NCI-H748 (cell line): Measurements from ENCODE around the gene CFAP74.

Source experiments
- DNase-seq: peaks from one replicate; lab custom pipeline; 2025; ENCODE audit not compliant: unreplicated experiment; lab: John Stamatoyannopoulos, UW

CFAP74 gene

DNA sequence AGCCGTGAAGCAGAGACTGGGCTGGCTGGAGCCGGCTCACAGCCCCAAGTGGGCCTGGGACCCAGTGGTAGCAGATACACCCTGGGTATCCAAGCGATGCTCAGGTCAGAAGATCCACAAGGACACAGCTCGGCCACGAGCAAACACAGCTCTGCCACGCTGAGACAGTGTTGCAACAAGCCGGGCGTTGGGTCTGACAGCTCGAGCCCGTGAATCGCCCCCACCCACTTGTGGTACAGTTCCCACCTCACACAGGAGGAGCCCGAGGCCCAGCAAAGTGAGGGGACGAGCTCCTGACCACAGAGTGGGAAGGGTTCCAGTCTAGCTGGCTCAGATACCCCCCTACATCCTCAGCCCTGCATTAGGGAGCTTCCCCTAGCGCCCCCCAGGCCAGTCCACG lies 37.7 kb upstream of the CFAP74 start:
- no peak for DNase-seq

DNA sequence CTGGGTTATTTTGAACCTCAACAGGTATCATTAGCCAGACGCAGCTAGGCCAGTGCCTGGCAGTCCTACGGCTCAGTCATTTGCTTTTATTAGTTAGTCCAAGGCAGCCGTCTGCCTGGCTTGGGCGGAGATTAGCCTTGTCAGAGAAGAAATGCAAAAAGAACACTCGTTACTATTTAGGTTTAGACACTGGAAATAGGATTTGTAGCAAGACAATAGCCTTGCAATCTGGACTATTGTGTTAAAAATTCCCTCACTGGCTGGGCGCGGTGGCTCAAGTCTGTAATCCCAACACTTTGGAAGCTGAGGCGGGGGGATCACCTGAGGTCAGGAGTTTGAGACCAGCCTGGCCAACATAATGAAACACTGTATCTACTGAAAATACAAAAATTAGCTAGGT lies 35.7 kb upstream of the CFAP74 start:
- DNase-seq: no peak

DNA sequence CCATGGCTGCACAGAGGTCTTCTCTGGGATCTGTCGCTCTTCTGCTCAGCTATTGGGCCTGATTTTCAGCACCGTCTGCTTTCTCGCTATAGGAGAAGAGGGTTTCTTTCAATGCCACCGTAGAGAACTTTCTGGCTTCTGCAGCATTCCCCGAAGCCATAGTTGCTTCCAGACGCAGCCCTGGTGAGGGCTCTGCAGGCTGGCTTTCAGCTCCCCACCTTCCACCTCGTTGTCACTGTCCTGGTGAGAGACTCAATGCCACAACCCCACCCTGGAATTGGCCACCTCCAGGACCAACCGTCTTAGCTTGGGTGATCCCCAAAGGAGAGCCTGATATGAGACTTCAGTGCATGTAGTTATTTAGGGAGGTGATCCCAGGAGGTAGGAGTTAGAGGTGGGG lies 34.6 kb upstream of the CFAP74 start:
- DNase-seq: no peak

DNA sequence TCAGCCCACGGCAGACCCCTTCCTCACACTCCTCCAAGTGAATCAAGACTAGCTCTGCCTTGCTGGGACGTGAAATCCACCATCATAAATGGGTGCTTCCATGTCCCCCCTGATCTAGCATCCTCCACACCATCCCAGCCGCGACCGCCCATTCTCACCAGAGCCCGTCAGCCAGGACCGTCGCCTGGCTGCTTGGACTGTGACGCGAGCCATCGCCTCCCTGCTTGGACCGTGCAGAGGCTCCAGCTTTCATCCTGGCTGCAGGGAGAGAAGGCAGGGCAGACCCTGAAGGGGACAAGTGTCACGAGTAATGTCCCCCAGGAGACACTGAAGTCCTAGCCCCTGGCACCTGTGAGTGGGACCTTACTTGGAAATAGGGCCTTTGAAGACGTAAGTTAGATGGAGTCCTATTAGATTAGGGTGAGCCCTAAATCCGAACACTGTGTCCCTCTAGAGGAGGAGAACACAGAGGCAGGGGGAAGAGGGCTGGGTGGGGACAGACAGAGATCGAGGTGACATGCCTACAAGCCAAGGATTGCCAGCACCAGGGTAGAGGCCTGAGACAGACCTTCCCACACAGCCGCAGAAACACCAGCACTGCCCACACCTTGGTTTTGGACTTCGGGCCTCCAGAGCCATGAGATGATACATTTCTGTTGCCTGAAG lies 33.9 kb upstream of the CFAP74 start:
- DNase-seq: no peak

DNA sequence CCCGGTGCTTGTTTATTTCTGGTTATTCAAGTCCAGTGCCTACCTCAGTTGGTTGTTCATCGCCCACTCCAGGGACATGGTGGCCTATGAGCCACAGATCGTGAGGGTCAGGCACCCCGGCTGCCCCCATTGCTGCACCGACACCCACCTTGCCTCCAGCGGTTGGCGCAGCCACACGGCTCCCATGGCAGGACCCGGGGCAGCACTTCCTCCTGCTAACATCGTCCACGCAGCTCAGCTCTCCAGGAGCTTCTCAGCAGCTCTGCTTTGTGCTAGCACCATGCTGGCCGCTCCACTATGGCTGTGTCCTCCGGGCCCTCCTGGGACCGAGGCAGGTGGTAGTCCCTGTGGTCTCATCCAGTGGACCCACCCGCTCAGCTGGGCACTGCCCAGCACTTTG lies 32.7 kb upstream of the CFAP74 start:
- DNase-seq: no peak

DNA sequence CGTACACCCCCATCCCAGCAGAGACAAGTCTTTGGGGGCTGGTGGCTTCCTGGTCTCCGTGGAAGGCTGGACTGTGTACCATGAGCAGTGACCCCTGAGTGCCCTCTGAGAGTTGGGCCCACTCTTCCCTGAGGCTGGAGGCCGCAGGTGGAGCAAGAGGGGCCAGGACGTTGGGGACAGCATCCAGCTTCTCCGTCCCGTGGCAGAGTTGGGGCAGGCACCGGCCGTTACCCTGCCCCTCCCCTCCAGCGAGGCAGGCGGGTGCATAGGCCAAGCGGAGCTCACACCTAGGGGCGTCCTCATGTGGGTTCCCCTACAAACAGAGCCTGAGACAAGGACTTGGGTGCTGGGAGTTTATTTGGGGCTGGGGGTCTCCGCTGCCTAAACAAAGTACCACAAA lies 29.6 kb upstream of the CFAP74 start:
- DNase-seq: no peak

DNA sequence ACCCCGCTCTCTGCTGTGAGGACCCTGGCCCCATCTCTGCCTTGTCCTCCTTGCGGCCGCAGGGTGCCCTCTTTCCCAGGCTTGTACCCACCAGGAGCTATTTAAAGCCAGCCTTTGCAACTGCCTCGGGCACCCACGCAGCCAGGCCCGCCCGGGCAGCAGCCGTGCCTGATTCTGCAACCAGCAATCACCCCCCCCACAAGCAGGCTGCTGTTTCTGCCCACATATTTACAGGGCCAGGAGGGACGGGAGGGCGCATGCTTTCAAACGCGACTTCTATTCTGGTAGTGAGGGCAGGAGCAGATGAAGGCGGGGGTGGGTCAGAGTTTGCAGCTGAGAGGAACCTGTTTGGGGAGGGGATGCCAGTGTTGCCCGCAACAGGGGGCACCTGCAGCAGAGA lies 29.2 kb upstream of the CFAP74 start:
- DNase-seq: no peak

DNA sequence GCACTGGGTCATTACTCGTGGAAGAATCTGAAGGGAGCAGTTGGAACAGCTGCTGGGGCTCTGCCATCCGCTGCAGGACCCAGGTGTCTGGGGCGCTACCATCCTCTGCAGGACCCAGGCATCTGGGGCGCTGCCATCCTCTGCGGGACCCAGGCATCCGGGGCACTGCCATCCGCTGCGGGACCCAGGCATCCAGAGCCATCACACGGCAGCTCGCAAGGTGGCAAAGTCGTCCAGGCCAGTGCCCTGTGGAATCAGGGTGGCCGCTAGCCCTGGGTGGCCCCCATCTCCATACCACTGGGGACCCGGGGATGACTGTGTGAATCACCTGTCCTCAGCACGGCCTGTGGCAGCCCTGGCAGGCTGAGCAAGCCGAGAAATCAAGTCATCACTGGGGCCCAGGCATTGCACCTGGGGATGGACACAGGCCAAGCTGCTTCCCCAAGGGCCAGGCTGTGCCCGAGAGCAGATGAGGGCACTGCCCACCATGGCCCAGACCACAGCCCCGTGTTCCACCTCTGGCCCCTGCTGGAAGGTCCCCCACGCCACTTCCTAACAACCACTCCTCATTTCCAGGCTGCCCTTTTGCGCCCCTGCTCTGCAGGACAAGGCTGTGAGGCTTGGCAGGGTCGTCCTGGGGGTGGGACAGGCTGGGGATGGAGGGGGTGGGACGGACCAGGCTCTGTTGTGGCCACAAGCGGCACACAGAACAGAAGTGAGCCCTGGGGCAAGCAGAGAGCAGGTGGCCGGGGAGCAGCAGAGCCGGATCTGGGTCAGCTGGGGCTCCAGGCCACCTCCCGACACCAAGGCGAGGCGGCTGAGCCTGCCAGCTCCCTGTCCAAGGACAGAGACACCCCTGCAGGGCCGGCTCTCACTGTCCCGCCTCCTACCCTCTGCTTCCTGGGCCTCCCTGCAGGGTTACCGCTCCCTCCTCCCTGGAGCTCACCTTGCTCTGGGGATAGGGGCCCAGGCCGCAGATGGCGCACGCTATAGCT lies 28.3 kb upstream of the CFAP74 start:
- no peak for DNase-seq

DNA sequence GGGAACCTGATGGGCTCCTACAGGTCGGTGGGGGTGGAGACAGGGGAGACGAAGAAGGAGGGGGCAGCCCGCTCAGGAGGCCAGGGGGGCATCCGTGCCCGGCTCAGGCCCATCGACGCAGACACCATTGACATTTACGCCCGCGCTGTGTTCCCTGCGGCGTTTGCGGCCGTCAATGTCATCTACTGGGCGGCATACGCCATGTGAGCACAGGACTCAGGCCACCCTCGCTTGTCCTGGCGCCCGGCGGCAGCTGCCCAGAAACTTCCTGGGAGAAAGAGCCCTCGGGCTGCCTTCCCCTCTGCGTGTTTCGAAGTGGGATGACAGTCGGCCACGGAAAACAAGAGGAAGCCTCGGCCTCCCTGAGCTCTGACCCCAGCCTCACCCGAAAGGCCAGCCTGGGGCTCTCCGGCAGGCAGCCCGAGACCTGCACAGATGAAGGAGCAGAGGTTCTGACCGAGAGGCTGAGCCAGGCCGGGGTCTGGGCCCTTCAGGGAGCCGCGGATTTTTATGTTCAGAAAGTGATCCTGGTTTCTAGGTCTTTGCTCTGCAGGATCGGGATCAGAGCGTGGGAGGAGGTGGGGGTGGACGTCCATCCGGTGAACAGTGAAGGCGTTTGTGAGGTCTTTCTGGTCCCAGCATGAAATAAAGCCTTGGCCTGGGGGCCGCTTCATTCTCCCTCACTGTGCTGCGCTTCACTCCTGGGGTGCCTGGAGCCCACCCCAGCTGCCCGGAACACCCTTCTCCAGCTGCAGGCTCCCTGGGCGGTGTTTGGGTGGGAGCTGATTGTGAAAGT lies 26.7 kb upstream of the CFAP74 start:
- DNase-seq: no peak

DNA sequence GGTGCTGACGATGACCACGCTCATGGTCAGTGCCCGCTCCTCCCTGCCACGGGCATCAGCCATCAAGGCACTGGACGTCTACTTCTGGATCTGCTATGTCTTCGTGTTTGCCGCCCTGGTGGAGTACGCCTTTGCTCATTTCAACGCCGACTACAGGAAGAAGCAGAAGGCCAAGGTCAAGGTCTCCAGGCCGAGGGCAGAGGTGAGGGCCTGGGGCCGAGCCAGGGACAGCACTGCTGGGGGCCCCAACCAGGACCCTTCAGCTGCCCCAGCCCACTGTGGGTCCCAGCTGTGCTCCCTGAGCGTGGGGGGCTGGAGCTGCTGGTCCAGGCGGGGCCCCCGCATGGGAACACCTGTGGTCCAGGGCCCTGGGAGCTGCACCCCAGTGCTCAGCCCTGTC lies 26.0 kb upstream of the CFAP74 start:
- no peak for DNase-seq

DNA sequence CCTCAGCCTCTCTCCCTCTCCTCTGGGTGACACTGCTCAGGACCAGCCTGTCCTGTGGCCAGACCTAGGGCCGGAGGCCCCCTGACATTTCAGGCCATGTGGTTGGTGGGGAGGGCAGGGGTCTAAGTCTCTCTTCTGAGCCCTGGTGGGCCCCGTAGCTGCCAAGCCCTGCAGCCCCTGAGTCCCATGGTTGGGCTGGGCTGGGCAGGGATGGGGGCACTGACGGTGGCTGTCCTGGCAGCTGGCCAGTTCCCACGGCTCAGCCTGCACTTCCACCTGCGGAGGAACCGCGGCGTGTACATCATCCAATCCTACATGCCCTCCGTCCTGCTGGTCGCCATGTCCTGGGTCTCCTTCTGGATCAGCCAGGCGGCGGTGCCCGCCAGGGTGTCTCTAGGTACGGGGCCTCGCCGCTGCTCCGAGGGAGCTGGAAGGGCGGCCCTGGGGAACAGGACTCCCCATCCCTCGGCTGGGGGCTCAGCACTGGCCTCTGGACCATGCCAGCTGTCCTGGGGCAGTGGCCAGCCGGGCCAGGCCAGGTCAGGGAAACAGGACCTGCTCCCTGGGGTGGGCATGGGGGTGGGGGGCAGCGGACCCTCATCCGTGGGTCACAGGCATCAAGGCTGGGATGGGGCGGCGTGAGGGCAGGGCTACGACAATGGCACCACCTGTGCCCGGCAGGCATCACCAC lies 25.4 kb upstream of the CFAP74 start:
- no peak for DNase-seq

DNA sequence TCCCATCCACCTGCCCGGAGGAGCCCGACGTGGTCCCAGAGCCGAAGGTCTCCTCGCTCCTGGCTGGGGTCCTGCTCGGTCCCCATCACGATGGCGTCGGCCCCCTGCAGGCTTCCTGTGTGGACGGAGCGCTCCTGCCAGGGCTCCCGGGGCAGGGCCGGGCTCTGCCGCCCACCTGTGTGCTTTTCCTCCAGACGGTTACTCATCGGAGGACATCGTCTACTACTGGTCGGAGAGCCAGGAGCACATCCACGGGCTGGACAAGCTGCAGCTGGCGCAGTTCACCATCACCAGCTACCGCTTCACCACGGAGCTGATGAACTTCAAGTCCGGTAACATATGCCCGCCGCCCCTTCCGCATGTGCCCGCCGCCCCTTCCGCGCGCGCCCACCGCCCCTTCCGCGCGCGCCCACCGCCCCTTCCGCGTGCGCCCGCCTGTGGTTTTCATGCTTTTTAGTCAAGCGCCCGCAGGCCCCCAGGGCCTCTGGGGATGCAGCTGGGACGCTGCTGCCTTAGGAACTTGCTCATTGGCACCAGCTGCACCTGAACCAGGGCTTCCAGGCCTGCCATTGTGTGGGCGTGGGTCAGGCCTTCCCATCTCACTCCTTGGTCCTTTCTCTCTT lies 24.5 kb upstream of the CFAP74 start:
- DNase-seq: no peak

DNA sequence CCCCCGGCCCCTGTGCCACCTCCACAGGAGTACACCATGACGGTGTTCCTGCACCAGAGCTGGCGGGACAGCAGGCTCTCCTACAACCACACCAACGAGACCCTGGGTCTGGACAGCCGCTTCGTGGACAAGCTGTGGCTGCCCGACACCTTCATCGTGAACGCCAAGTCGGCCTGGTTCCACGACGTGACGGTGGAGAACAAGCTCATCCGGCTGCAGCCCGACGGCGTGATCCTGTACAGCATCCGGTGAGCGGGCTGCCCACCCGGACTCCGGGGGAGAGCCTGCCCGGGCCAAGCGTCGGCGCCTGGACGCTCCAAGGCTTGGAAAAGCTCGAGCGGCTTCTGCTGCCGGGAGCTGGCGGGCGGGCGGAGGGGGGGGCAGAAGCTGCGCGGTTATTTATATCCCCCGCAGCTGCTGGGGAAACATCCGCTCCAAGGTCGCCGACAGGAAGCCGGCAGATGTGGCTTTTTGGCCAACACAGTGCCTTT lies 21.9 kb upstream of the CFAP74 start:
- no peak for DNase-seq

DNA sequence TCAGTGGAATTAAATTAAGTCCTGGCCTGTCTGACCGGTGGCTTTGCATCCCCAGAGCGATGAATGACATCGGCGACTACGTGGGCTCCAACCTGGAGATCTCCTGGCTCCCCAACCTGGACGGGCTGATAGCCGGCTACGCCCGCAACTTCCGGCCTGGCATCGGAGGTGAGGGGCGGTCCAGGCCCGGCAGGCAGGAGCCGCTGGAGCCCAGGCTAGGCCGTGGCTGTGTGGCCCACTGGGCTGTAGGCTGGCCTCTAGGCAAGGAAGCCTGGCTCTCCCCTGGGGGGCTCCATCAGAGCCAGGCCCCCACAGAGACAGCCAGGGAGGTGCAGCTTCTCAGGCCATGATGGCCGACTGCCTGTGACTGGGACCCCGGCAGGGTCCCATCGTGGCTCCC lies 21.3 kb upstream of the CFAP74 start:
- no peak for DNase-seq

DNA sequence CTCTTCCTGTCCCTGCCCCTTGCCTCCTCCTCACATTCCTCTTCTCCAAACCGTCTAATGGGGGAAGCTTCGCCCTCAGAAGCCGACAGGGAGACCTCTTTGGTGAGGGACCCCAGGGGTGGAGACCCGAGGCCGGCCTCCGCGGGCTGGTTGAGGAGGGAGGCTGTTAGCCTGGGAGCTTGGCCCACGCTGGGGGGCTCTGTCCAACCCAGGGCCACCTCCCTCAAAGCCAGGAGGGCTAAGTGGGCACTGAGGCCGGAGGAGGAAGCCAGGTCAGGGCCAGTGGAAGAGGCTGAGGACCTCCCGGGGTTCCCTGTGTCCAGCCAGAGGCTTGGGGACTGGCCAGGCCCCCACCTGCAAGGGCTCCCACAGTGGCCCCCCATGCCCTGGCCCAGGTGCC lies 20.9 kb upstream of the CFAP74 start:
- no peak for DNase-seq

DNA sequence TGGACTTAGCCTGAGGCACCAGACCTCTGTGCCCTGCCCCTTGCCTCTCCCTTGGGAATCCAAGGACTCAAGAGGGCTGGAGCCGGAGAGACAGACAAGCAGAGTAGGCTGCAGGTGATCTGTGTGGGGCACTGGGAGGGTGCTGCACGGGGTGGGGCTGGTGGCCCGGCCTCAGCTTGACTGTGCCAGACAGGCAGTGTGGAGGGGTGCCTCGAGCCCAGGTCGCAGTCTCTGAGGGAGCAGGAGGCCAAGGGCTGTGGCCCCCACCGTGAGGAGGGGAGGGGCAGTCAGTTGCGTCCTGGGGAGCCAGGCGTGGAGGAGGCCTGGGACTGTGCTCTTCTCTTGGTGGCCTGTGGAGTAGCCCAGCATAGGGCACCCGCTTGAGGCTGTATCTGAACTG lies 19.6 kb upstream of the CFAP74 start:
- no peak for DNase-seq

DNA sequence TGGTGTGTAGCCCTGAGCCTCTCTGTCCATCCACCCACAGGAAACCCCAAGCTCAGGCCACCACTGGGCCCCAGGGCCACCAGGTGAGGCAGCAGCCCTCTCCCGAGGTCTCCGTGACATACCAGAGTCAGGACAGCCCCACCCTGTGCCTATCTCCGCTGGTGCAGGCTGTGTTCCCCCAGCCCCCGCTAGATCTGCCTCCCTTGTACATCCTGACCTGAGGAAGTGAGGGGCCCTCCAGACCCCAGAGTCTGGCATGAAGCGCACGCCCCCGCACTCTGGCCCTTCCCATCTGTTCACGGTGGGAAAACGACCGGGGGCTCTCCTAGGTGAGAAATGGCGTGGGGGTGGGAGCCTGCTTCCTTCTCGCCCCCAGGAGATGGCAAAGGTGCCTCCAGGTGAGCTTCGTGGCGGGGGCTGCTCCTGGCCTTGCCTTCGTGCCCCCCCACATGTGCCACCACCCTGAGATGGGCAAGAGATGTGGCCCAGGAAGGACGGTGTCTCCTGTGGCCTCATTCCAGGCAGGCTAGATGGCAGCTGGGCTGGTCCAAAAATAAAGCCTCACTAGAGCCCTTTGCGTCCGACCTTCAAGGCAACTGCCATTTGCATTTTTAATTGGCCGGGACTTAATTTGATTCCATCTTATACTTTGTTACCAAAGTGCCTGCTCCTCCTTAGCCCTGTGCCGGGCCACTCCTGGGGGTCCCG lies 18.6 kb upstream of the CFAP74 start:
- DNase-seq: no peak

DNA sequence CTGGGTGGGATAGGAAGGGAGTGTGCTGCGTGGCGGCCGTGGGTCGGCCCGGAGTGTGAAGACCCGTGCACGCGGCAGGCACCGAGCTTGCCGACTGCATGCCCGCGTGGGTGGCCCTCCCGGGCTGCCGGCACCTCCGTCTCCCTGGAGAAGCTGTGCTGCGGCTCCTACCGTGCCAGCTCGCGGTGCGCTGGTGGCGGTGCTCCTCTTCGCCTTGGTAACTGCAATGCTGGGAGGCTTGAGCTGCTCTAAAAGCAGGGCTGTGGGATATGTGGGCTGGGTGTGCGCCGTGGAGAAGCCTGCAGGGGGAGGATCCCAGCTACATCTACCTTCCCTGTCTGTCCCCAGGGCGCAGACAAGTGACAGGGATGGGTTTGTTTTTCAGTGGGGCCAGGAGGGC lies 18.0 kb upstream of the CFAP74 start:
- no peak for DNase-seq

DNA sequence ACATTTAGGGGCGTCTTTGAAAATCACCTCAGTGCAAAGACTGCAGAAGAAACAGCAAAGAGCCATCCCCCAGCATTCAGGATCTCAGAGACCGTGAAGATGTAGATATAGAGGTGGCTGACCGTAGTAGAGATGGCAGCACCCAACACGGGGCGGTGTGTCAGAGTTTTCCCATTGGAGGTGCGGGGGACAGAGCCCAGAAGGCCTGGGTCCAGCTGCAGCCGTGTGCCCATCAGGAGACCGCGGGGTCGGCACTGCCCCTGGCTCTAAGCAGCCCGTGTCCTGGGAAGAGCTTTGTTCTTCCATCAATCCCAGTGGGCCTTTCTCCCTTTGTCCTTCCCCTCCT lies 16.7 kb upstream of the CFAP74 start:
- DNase-seq: no peak
